GM21786 (cell line): ENCODE measurements around the gene GTPBP6.

Source experiments
- ATAC-seq: cut with Tn5 transposase; IDR thresholded peaks from one replicate; pipeline ENCODE4 v1.9.1; 2021; ENCODE audit not compliant: unreplicated experiment

GTPBP6 gene, protein sequence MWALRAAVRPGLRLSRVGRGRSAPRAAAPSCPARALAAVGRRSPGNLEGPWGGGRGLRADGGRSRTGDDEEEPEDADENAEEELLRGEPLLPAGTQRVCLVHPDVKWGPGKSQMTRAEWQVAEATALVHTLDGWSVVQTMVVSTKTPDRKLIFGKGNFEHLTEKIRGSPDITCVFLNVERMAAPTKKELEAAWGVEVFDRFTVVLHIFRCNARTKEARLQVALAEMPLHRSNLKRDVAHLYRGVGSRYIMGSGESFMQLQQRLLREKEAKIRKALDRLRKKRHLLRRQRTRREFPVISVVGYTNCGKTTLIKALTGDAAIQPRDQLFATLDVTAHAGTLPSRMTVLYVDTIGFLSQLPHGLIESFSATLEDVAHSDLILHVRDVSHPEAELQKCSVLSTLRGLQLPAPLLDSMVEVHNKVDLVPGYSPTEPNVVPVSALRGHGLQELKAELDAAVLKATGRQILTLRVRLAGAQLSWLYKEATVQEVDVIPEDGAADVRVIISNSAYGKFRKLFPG

GRCh38 chrX:318739-319578 is at the start of gene GTPBP6:
Gene GTPBP6, minus strand, starts transcription at chrX:318796. Its CDS starts 9 bp downstream, at chrX:318787.
- peak; percentile 80 for ATAC-seq

- ATAC-seq, result no peak
Measured at GRCh38 chrX:367866-368265, 49.3 kb upstream of the GTPBP6 start.

DNA sequence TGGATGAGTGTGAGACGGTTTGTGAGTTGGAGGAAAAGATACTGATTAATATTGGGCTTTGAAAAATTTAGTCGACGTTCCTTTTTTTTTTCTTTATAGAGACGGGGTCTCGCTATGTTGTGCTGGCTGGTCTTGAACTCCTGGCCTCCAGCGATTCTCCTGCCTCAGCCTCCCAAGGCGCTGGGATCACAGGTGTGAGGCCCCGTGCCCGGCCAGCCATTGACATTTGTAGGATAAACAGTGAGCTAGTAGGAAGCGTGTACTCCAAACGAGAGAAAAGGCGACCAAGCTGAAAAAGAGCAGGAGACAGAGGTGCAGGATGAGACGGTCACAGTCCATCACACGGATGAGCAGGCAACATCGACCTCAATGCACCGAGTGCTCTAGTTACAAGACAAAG is 48.8 kb upstream of the GTPBP6 start:
- no peak for ATAC-seq

DNA sequence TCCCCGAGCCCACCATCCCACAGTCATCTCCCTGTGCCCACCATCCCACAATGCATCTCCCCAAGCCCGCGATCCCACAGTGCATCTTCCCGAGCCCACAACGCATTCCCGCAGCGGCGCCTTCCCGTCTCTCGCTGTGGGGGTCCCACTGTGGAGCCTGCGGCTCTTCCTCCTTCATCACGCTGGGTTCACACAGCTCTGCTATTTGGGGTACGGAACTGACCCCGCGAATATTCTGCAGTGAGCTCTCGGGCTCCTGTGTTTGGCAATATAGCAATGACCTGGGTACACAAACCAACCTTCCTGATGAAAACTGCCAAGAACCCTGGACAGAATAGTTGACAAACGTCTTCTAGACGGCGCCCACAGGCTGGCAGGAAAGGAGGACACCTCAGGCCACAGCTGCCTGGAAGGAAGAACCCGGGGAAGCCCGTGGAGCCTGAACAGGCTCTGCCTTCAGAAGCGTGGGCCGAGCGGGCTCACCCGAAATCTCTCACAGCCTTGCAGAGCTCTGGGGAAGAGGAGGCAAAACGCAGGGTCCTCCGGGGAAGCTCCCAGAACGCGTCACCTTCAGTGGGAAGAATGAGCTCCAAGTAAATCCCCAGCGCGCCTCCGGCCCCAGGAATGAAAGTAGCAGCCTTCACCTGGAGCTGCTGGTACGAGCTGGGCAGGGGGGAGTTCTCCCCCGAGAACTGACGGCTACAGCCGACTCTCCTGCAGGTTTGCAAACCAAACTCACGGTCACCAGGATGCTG is 45.2 kb upstream of the GTPBP6 start:
- no peak for ATAC-seq

DNA sequence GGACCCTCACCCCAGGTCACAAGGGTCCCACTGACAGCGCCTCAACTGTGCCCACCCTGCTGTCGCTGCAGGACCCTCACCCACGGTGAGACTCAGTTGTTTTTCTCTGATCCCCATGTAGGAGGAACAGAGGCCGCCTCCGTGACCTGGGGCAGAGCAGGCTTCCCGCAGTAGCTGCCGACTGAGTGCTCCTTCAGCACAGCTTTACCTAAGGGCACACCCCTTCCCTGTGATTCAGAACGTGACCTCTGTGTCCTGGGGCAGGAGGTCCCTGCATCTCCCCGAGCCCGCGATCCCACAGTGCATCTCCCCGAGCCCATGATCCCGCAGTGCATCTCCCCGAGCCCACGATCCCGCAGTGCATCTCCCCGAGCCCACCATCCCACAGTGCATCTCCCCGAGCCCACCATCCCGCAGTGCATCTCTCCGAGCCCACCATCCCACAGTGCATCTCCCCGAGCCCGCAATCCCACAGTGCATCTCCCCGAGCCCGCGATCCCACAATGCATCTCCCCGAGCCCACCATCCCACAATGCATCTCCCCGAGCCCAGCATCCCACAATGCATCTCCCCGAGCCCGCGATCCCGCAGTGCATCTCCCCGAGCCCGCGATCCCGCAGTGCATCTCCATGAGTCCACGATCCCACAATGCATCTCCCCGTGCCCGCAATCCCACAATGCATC is 44.5 kb upstream of the GTPBP6 start:
- no peak for ATAC-seq

- no peak for ATAC-seq
Measured at GRCh38 chrX:362351-362750, 43.8 kb upstream of the GTPBP6 start.

DNA sequence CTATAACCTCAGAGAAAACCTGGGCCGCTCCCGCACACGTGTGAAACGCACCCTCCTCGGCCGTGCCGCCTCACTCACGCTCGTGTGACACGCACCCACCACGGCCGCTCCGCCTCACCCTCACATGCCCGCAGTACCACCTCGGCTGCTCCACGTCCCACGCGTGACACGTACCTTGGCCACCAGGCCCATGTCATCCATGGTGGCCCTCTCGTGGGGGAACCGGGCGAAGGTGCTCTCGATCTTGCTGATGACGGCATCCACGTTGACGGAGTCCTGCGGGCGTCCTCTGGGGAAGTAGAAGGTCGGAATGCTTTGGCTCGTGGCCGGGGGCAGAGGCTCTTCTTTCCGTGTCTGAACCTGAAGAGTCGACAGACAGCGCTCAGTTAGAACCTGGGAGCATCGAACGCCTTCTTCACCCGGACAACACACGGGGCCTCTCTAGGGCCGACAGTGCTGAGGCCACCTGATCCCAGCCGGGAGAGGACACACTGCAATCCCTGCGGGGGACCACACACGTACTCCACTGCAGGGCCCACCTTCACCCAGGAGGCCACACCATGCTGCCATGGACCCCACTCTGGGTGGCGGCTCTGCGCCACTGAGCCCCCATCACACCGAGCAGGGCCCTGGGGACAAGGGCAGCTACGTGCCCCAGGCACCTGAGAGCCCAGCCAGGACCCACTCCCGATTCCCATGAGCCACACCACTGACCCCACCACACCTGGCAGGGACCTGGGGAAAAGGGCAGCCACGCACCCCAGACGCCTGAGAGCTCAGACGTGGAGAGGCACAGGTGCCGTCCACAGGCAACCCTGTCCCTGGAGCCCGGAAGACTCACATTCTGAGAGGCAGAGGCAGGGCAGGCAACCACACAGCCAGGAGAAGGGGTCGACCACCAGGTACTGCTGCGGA is 42.9 kb upstream of the GTPBP6 start:
- ATAC-seq, result no peak

- no peak for ATAC-seq
Measured at GRCh38 chrX:360496-361150, 42.0 kb upstream of the GTPBP6 start.

GRCh38 chrX:358651-359143 is 40.1 kb upstream of the GTPBP6 start:
- ATAC-seq, result no peak

- ATAC-seq, result no peak
Measured at GRCh38 chrX:357693-358471, 39.3 kb upstream of the GTPBP6 start.

- no peak for ATAC-seq
Measured at GRCh38 chrX:357035-357692, 38.6 kb upstream of the GTPBP6 start.

- no peak for ATAC-seq
Measured at GRCh38 chrX:356385-357034, 37.9 kb upstream of the GTPBP6 start.

DNA sequence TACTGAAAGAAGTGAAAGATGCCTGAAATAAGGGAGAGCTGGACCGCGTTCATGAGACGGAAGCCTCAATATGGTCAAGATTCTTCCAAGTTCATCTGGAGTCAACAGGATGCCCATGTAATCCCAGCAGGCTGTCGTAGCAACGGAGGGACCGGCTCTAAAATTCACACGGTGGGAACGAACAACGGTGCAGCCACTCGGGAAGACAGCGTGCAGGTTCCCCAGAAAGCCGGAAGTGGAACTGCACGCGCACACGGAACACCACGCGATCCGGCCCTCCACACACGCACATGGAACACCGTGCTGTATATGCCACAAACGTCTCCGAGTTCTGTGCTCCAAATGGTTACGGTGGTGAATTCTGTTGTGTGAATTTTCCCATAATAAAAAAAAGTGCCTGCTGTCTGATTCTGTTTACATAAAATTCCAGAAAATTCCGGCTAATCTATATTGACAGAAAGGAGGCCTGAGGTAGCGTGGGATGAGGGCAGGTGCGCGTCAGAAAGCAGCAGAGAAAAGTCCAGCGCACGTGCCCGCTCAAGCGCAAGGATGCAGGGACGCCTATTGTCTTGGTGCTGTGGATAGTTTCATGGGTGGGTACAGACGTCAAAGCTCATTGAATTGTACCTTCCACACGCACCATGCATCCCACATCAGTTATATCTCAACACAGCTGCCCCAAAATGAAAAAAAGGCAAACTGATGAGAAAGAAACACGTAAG is 36.9 kb upstream of the GTPBP6 start:
- ATAC-seq, result no peak

GRCh38 chrX:353566-354535 is 35.3 kb upstream of the GTPBP6 start:
- ATAC-seq, result no peak

DNA sequence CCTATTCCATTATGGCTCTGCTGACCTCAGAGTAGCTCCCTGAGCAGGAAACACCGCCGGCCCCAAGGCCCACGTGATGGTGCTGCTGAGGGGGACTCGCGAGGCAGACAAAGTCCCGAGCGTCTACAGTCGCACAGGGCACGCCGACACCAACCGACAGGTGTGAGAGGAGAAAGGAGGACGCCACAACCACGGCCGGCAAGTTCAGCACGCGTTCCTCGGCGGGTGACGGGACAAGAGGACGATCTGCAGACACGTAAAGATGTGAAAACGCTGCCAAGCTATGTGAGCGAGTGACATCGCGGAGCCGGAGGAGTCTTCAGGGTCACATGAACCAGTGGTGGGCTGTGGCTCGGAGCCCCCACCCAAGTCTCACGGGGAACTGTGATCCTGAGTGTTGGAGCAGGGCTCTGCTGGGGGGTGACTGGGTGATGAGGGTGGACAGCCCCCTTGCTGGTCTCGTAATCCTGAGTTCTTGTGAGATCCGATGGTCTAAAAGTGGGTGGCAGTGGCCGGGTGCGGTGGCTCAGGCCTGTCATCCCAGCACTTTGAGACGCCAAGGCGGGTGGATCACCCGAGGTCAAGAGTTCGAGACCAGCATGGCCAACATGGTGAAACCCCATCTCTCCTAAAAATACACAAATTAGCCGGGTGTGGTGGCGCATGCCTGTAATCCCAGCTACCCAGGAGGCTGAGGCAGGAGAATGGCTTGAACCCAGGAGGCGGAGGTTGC is 34.2 kb upstream of the GTPBP6 start:
- no peak for ATAC-seq
